GM12878 (cell line): ENCODE results near the gene LCT. TPM values are rescaled to one million over a fixed set of nuclear protein-coding genes. Genes with fewer than 3 reads are reported as not detected.

Experiments
- ATAC-seq: fragments of 200-7000 bp; cut with Tn5 transposase; 3 replicates; pipeline ENCODE4 v1.9.1; 2020; ENCODE audit warnings: mild to moderate bottlenecking, moderate library complexity
- BruUV-seq: library from RNA; stranded (reverse); fragments of 400-500 nt; replicated peaks from 2 replicates; lab custom pipeline; 2021; lab: Mats Ljungman, UMichigan
- CTCF ChIA-PET: fragments of 300-600 bp; sonication (Branson Sonifier 250); formaldehyde crosslinking; extraction: SDS; loops from one replicate; lab custom pipeline; 2021; ENCODE audit warnings: inconsistent platforms; lab: Yijun Ruan, JAX
- POLR2A ChIA-PET: fragments of 350-600 bp; formaldehyde crosslinking; extraction: SDS; loops from one replicate; lab custom pipeline; 2021; ENCODE audit warnings: inconsistent platforms; lab: Charles Lee
- RAD21 ChIA-PET: fragments of 300-600 bp; sonication (Branson Sonifier 250); formaldehyde crosslinking; loops from one replicate; lab custom pipeline; 2023; ENCODE audit warnings: antibody characterized with exemption; ENCODE audit not compliant: unreplicated experiment; lab: Charles Lee
- SMC1A ChIA-PET: fragments of 300-600 bp; sonication (Branson Sonifier 250); formaldehyde crosslinking; loops from one replicate; lab custom pipeline; 2023; ENCODE audit not compliant: unreplicated experiment, uncharacterized antibody; lab: Charles Lee
- DNase-seq: peaks from one replicate; pipeline ENCODE4 v3.0.0-alpha.2; 2011; ENCODE audit warnings: low read depth, low spot score
- FAIRE-seq: peaks from 3 replicates; lab custom pipeline; 2011; peaks lifted over from hg19 to GRCh38; lab: Jason Lieb, UNC
- H2AFZ ChIP-seq: 2 replicates; pipeline ENCODE4 v1.6.0; 2011; ENCODE audit warnings: low read depth, low read length, control low read depth; ENCODE audit not compliant: control insufficient read depth
- H3K27ac ChIP-seq: 2 replicates; pipeline ENCODE4 v1.5.1; 2011; ENCODE audit warnings: control low read depth; ENCODE audit not compliant: control insufficient read depth, insufficient read depth
- H3K27me3 ChIP-seq, 2 experiments: replicated peaks in 1 of 2; 2 replicates each; pipeline versions ENCODE4 v1.6.0 to v1.6.1; 2011; ENCODE audit warnings: low read length in 1 of 2; ENCODE audit not compliant: control insufficient read depth in 2 of 2, insufficient read depth in 2 of 2
- H3K36me3 ChIP-seq, 2 experiments: 2 replicates each; pipeline ENCODE4 v1.5.1; 2011; ENCODE audit warnings: low read length in 1 of 2; ENCODE audit not compliant: control insufficient read depth in 2 of 2, insufficient read depth in 2 of 2
- H3K4me1 ChIP-seq: 2 replicates; pipeline ENCODE4 v1.6.1; 2011; ENCODE audit warnings: mild to moderate bottlenecking, low read length, moderate library complexity, mixed read lengths; ENCODE audit not compliant: control insufficient read depth, insufficient read depth
- H3K4me2 ChIP-seq: 2 replicates; pipeline ENCODE4 v1.6.0; 2011; ENCODE audit warnings: control low read depth; ENCODE audit not compliant: control insufficient read depth, insufficient read depth
- H3K4me3 ChIP-seq: fragments of 200-600 bp; sonication (generic); 2 replicates; pipeline ENCODE4 v1.5.1; 2016
- H3K79me2 ChIP-seq: 2 replicates; pipeline ENCODE4 v1.6.0; 2011; ENCODE audit warnings: low read length; ENCODE audit not compliant: control insufficient read depth, insufficient read depth
- H3K9ac ChIP-seq: 2 replicates; pipeline ENCODE4 v1.8.0; 2011; ENCODE audit warnings: low read length, control low read depth, mixed read lengths; ENCODE audit not compliant: control insufficient read depth, insufficient read depth
- H3K9me3 ChIP-seq: replicated peaks from 3 replicates; pipeline ENCODE4 v1.5.1; 2011; ENCODE audit warnings: mild to moderate bottlenecking, low read length; ENCODE audit not compliant: control insufficient read depth, insufficient read depth
- H4K20me1 ChIP-seq: 2 replicates; pipeline ENCODE4 v1.6.0; 2011; ENCODE audit not compliant: control insufficient read depth, insufficient read depth
- ASH2L ChIP-seq: fragments of 300-600, 200-600 bp; sonication (generic); IDR thresholded peaks from 2 replicates; pipeline ENCODE4 v1.6.1; 2017; ENCODE audit warnings: low read depth, mild to moderate bottlenecking, borderline replicate concordance
- CHD4 ChIP-seq: fragments of 200-600 bp; sonication (generic); IDR thresholded peaks from 2 replicates; pipeline ENCODE4 v1.6.1; 2016; ENCODE audit warnings: mild to moderate bottlenecking
- ESRRA ChIP-seq: IDR thresholded peaks from 2 replicates; pipeline ENCODE4 v1.6.1; 2012; ENCODE audit warnings: mild to moderate bottlenecking, low read length, improper control_type of control experiment
- LARP7 ChIP-seq: fragments of 450-650 bp; IDR thresholded peaks from 2 replicates; pipeline ENCODE4 v1.6.1; 2017; ENCODE audit warnings: mild to moderate bottlenecking
- MYB ChIP-seq: fragments of 150-350 bp; IDR thresholded peaks from 2 replicates; pipeline ENCODE4 v1.6.1; 2014; ENCODE audit warnings: mild to moderate bottlenecking, low read depth, low read length, borderline replicate concordance
- NR2C1 ChIP-seq: fragments of 450-650 bp; IDR thresholded peaks from 2 replicates; pipeline ENCODE4 v1.6.1; 2017; ENCODE audit warnings: antibody characterized with exemption, mild to moderate bottlenecking, moderate library complexity
- PML ChIP-seq: IDR thresholded peaks from 2 replicates; pipeline ENCODE4 v1.6.1; 2012; ENCODE audit warnings: low read length, inconsistent platforms
- POU2F2 ChIP-seq: IDR thresholded peaks from 3 replicates; pipeline ENCODE4 v1.6.1; 2011; ENCODE audit warnings: low read depth, mild to moderate bottlenecking, low read length, borderline replicate concordance
- RELA ChIP-seq: fragments of 450-650 bp; IDR thresholded peaks from 2 replicates; pipeline ENCODE4 v1.8.0; 2014; ENCODE audit warnings: borderline replicate concordance; ENCODE audit not compliant: partially characterized antibody
- SPI1 ChIP-seq: IDR thresholded peaks from 2 replicates; pipeline ENCODE4 v1.6.1; 2011; ENCODE audit warnings: low read depth, mild to moderate bottlenecking, low read length, moderate library complexity, borderline replicate concordance; ENCODE audit not compliant: insufficient read depth
- SREBF1 ChIP-seq: IDR thresholded peaks from 2 replicates; pipeline ENCODE4 v1.6.1; 2012; ENCODE audit warnings: mild to moderate bottlenecking, low read length
- SRF ChIP-seq, 2 experiments: IDR thresholded peaks; 2 replicates each; pipeline ENCODE4 v1.6.1; 2011; ENCODE audit warnings: low read depth in 2 of 2, low read length in 2 of 2, mild to moderate bottlenecking in 1 of 2, moderate library complexity in 1 of 2
- SUPT20H ChIP-seq: IDR thresholded peaks from 2 replicates; pipeline ENCODE4 v1.6.1; 2011; ENCODE audit warnings: low read depth, mild to moderate bottlenecking, low read length, moderate library complexity, borderline replicate concordance; ENCODE audit not compliant: control insufficient read depth
- ZNF207 ChIP-seq: fragments of 450-650 bp; IDR thresholded peaks from 2 replicates; pipeline ENCODE4 v1.6.1; 2014; ENCODE audit warnings: antibody characterized with exemption, mild to moderate bottlenecking, borderline replicate concordance
- ZNF217 ChIP-seq: fragments of 450-650 bp; IDR thresholded peaks from 2 replicates; pipeline ENCODE4 v1.6.1; 2017; ENCODE audit warnings: antibody characterized with exemption, mild to moderate bottlenecking
- WGBS: methylation state at CpG from one replicate; pipeline ENCODE4 v1.1.6; 2016; ENCODE audit warnings: low lambda C conversion rate; ENCODE audit not compliant: insufficient replicate concordance, insufficient coverage; ENCODE audit errors: missing lambda C conversion rate; 5-methylcytosine and 5-hydroxymethylcytosine counted together
- in situ Hi-C: fragments of 300-500 bp; cut with MboI; formaldehyde crosslinking; loops from 9 replicates; pipeline ENCODE4 v1.14.3; 2018; ENCODE audit warnings: mixed read lengths
- intact Hi-C: fragments of 100-400 bp; cut with micrococcal nuclease; formaldehyde crosslinking; loops from one replicate; pipeline ENCODE4 v1.14.2; 2022; ENCODE audit not compliant: unreplicated experiment
- polyA plus RNA-seq, 11 experiments: library from polyadenylated mRNA; depleted of rRNA in 4 of 11; unstranded in 6 of 11; stranded (reverse) in 5 of 11; fragments of >200 nt; fragmentation: Nextera tagmentation in 4 of 11; fragmentation: Illumina TruSeq in 1 of 11; extraction: Ambion mirVana in 4 of 11; extraction: Trizol in 1 of 11; gene quantifications; 1 replicate in 1 of 11; 2 replicates in 10 of 11; pipeline versions ENCODE4 v1.2.1 to v1.2.3, GENCODE V29; 2011 to 2016; ENCODE audit warnings: inconsistent platforms in 2 of 11, missing spikeins in 2 of 11, low read depth in 1 of 11
- total RNA-seq, 4 experiments: library from RNA; depleted of rRNA in 3 of 4; stranded (reverse); fragments of >200 nt in 3 of 4; fragmentation: Illumina TruSeq in 1 of 4; extraction: Trizol in 1 of 4; gene quantifications; 2 replicates each; pipeline versions ENCODE4 v1.2.1 to v1.2.3, GENCODE V29; 2013 to 2021

The LCT gene
- total and polyA plus RNA-seq, 10 of the 15 experiments (the other 5 are each of a cell fraction or from before 2014, with no cell fraction given): 0.02 to 0.09 (median 0.07) TPM; not detected in 3

GRCh38 chr2:135743860-135744259 lies 93.1 kb downstream of the LCT start:
- Histone ChIP-seq H2AFZ (no peak overlapping the region), H3K27me3 (no peaks in the 10 kb centered on the region), H3K27ac (no peak overlapping the region), H3K4me2 (peak overlapping the region; percentile 74), H4K20me1 (no peaks in the 10 kb centered on the region), H3K9ac (peak overlapping the region; percentile 80), H3K4me1 (0 out of 2 replicates have a peak, but pooled peaks cover 5% of the 10 kb centered on the region), H3K9me3 (no peaks in the 10 kb centered on the region), H3K36me3 (peaks cover 0 to 18% of the 10 kb centered on the region in 2 experiments; a peak in 3 of 4 replicates), H3K4me3 (peak overlapping the region; percentile 63), H3K79me2 (peaks cover 57% of the 10 kb centered on the region)
- FAIRE-seq: no peak
- DNase-seq: no peak
- WGBS: 47% methylated on average over 1 of the region's 1 CpG
- intact Hi-C loops: loop anchor here (5.0 kb wide), 3 partner anchors 108 to 827 kb away; partner anchors contain the start of gene CCNT2
- in situ Hi-C loops: no loop called here
- BruUV-seq: no TSS peak
- POLR2A ChIA-PET: interaction anchor here (0.5 to 1.5 kb wide), 3 partner anchors 76 to 596 kb away, joined by 3 to 8 read pairs (median 3); no protein-coding TSS in a partner anchor
- CTCF ChIA-PET: interaction anchor here (1.0 to 4.7 kb wide), 14 partner anchors 9 to 755 kb away, joined by 3 to 46 read pairs (median 4); no protein-coding TSS in a partner anchor
- TF ChIP-seq MYB (no peak), PML (no peak), LARP7 (no peak), SREBF1 (no peak), ZNF207 (no peak), ZNF217 (no peak), ASH2L (no peak), RELA (no peak), CHD4 (no peak), SUPT20H (no peak), NR2C1 (no peak), ESRRA (no peak), SPI1 (no peak), SRF (IDR thresholded peaks at IDR 0.05; ENCODE audit: low read depth in 2 of 2, low read length in 2 of 2) (no peak), POU2F2 (no peak)
- SMC1A ChIA-PET: interaction anchor here (0.9 to 2.3 kb wide), 12 partner anchors 40 to 738 kb away, joined by 3 to 14 read pairs (median 4); partner anchors contain the start of gene ZRANB3
- RAD21 ChIA-PET: interaction anchor here (0.6 to 1.7 kb wide), 4 partner anchors 12 to 641 kb away, joined by 3 read pairs; no protein-coding TSS in a partner anchor
- ATAC-seq: no peak
